K562 (cell line): ENCODE measurements around the gene AHI1. TPM values are rescaled to one million over a fixed set of nuclear protein-coding genes. Genes with fewer than 3 reads are reported as not detected.

ENCODE experiments used
- BRD4 ChIP-seq: fragments of 200-600 bp; sonication (generic); IDR thresholded peaks from 2 replicates; pipeline ENCODE4 v1.6.1; 2017; ENCODE audit warnings: inconsistent platforms
- FIP1L1 ChIP-seq: fragments of 200-400 bp; formaldehyde crosslinking; IDR thresholded peaks from 2 replicates; pipeline ENCODE4 v1.6.1; 2018; ENCODE audit warnings: mild to moderate bottlenecking, low read depth, low read length; ENCODE audit not compliant: poor library complexity, severe bottlenecking
- HMGN3 ChIP-seq: IDR thresholded peaks from 2 replicates; pipeline ENCODE4 v1.6.1; 2011; ENCODE audit warnings: borderline replicate concordance, low read depth, mild to moderate bottlenecking, mixed read lengths, low read length; ENCODE audit not compliant: insufficient read length; ENCODE audit errors: extremely low read depth
- HNRNPK ChIP-seq: fragments of 200-400 bp; formaldehyde crosslinking; IDR thresholded peaks from one replicate; pipeline ENCODE4 v1.6.1; 2018; ENCODE audit warnings: mild to moderate bottlenecking, low read depth, low read length; ENCODE audit not compliant: poor library complexity, severe bottlenecking
- KAT8 ChIP-seq: fragments of 450-650 bp; IDR thresholded peaks from 2 replicates; pipeline ENCODE4 v1.6.1; 2016; ENCODE audit warnings: low read depth, mild to moderate bottlenecking
- KDM4B ChIP-seq, 2 experiments: fragments of 450-650 bp in 1 of 2; sonication (generic) in 1 of 2; IDR thresholded peaks; 2 replicates each; pipeline ENCODE4 v1.6.1; 2016 to 2017; ENCODE audit warnings: borderline replicate concordance in 2 of 2, antibody characterized with exemption in 1 of 2, low read depth in 1 of 2, mild to moderate bottlenecking in 1 of 2
- KLF1 ChIP-seq: fragments of 450-650 bp; IDR thresholded peaks from 2 replicates; pipeline ENCODE4 v1.6.1; 2016; ENCODE audit warnings: missing genetic modification characterization, missing compliant biosample characterization
- KLF13 ChIP-seq: fragments of 450-650 bp; IDR thresholded peaks from 2 replicates; pipeline ENCODE4 v1.6.1; 2016; ENCODE audit warnings: missing genetic modification characterization, low read depth, mild to moderate bottlenecking, missing compliant biosample characterization, moderate library complexity, borderline replicate concordance
- MIER1 ChIP-seq: fragments of 450-650 bp; IDR thresholded peaks from 2 replicates; pipeline ENCODE4 v1.6.1; 2016; ENCODE audit warnings: antibody characterized with exemption, mild to moderate bottlenecking, low read depth
- PKNOX1 ChIP-seq: fragments of 450-650 bp; IDR thresholded peaks from 2 replicates; pipeline ENCODE4 v1.6.1; 2016
- POLR2A ChIP-seq: fragments of 450-650 bp; conservative IDR thresholded peaks from 2 replicates; pipeline ENCODE4 v1.6.1; 2016
- PTTG1 ChIP-seq: fragments of 450-650 bp; IDR thresholded peaks from 2 replicates; pipeline ENCODE4 v1.6.1; 2016; ENCODE audit warnings: low read depth, mild to moderate bottlenecking, missing genetic modification characterization, missing compliant biosample characterization
- RBM17 ChIP-seq: fragments of 200-400 bp; formaldehyde crosslinking; IDR thresholded peaks from 2 replicates; pipeline ENCODE4 v1.6.1; 2017; ENCODE audit warnings: low read depth, mild to moderate bottlenecking, low read length, borderline replicate concordance
- RFX7 ChIP-seq: fragments of 250-450 bp; sonication (Bioruptor Pico); IDR thresholded peaks from 2 replicates; pipeline ENCODE4 v1.5.1; 2021; ENCODE audit warnings: mild to moderate bottlenecking
- RNF219 ChIP-seq: fragments of 250-450 bp; sonication (Bioruptor Pico); IDR thresholded peaks from 2 replicates; pipeline ENCODE4 v1.5.0; 2022; ENCODE audit warnings: mild to moderate bottlenecking
- SAP30 ChIP-seq: fragments of 200-600 bp; sonication (generic); IDR thresholded peaks from 2 replicates; pipeline ENCODE4 v1.6.1; 2012; ENCODE audit warnings: borderline replicate concordance, low read depth, mild to moderate bottlenecking, moderate library complexity, low read length, control low read depth, inconsistent platforms; ENCODE audit not compliant: insufficient read depth, poor library complexity, severe bottlenecking
- SREBF1 ChIP-seq: fragments of 150-350 bp; IDR thresholded peaks from 2 replicates; pipeline ENCODE4 v1.6.1; 2014; ENCODE audit warnings: antibody characterized with exemption, low read depth, low read length, borderline replicate concordance
- SRSF1 ChIP-seq: fragments of 200-400 bp; formaldehyde crosslinking; IDR thresholded peaks from 2 replicates; pipeline ENCODE4 v1.6.1; 2017; ENCODE audit warnings: mild to moderate bottlenecking, low read depth, low read length, moderate library complexity
- ZNF589 ChIP-seq: fragments of 200-800 bp; sonication (Bioruptor generic); IDR thresholded peaks from 2 replicates; pipeline ENCODE4 v1.6.1; 2016; ENCODE audit warnings: low read depth, missing genetic modification characterization, missing compliant biosample characterization
- polyA plus RNA-seq, 8 experiments: library from polyadenylated mRNA; depleted of rRNA in 4 of 8; stranded (reverse) in 5 of 8; unstranded in 3 of 8; fragments of >200 nt; fragmentation: Nextera tagmentation in 2 of 8; fragmentation: Illumina TruSeq in 1 of 8; extraction: Ambion mirVana in 2 of 8; extraction: Trizol in 1 of 8; gene quantifications; 2 replicates each; pipeline versions ENCODE4 v1.2.1 to v1.2.3, GENCODE V29; 2011 to 2014; ENCODE audit warnings: inconsistent platforms in 1 of 8, missing spikeins in 1 of 8
- total RNA-seq, 7 experiments: library from RNA; depleted of rRNA in 6 of 7; stranded (reverse); fragments of >200 nt in 6 of 7; fragmentation: Illumina TruSeq in 2 of 7; extraction: Trizol in 2 of 7; gene quantifications; 2 replicates each; pipeline versions ENCODE4 v1.2.1 to v1.2.3, GENCODE V29; 2011 to 2021; ENCODE audit warnings: low replicate concordance in 1 of 7
- TF ChIP-seq, protein P1 (sequence below): fragments of 450-650 bp; IDR thresholded peaks from 2 replicates; pipeline ENCODE4 v1.6.1; 2016; ENCODE audit warnings: borderline replicate concordance

The AHI1 gene
- total and polyA plus RNA-seq, 9 of the 15 experiments (the other 6 are each of a cell fraction or from before 2014, with no cell fraction given) = 24.7 to 54.9 (median 32.2) TPM

DNA sequence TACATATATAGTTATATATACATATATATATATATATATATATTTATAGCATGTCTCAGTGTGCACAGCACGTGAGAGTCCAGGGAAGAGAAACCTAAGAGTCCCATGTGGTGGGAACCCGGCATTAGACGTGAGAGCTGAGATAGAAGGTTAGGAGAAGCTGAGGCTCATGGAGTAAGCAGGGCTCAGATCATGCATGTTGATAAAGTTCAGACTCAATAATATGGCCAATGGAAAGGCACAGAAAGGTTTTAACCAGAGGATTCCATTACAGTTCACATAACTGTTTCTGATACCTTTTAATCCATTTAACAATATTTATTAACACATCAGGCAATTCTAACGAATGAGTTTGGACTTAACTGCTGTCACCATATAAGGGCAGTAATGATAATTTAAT lies 173.0 kb downstream of the AHI1 start (continued):
- TF ChIP-seq RBM17 (no peak), SAP30 (no peak), KLF13 (tag) (no peak), RNF219 (0 out of 2 replicates have a peak, but pooled peaks have one; percentile 12), FIP1L1 (no peak), RFX7 (CRISPR knock-in tag) (no peak), KLF1 (no peak), ZNF589 (0 out of 2 replicates have a peak, but pooled peaks have one; percentile 16), MIER1 (no peak), PTTG1 (tag) (peak; percentile 86), SRSF1 (no peak), PKNOX1 (no peak), KAT8 (no peak), KDM4B (IDR thresholded peaks at IDR 0.05; ENCODE audit: borderline replicate concordance in 2 of 2, low read depth in 1 of 2) (no peak), POLR2A (no peak), HNRNPK (no peak), HMGN3 (no peak), BRD4 (no peak), SREBF1 (no peak)
- TF ChIP-seq, protein P1, sequence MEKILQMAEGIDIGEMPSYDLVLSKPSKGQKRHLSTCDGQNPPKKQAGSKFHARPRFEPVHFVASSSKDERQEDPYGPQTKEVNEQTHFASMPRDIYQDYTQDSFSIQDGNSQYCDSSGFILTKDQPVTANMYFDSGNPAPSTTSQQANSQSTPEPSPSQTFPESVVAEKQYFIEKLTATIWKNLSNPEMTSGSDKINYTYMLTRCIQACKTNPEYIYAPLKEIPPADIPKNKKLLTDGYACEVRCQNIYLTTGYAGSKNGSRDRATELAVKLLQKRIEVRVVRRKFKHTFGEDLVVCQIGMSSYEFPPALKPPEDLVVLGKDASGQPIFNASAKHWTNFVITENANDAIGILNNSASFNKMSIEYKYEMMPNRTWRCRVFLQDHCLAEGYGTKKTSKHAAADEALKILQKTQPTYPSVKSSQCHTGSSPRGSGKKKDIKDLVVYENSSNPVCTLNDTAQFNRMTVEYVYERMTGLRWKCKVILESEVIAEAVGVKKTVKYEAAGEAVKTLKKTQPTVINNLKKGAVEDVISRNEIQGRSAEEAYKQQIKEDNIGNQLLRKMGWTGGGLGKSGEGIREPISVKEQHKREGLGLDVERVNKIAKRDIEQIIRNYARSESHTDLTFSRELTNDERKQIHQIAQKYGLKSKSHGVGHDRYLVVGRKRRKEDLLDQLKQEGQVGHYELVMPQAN = no peak
